OCI-LY1 (cell line): ENCODE results near the gene RALGDS.

Experiments used
- H2AFZ ChIP-seq: fragments of 200-600 bp; sonication (generic), shearing (Covaris generic); 2 replicates; pipeline ENCODE4 v1.6.0; 2014; ENCODE audit warnings: antibody characterized with exemption, mild to moderate bottlenecking, low read length
- H3F3A ChIP-seq: fragments of 200-600 bp; sonication (generic), shearing (Covaris generic); 2 replicates; pipeline ENCODE4 v1.6.0; 2014; ENCODE audit warnings: mild to moderate bottlenecking, antibody characterized with exemption, low read length, moderate library complexity; ENCODE audit not compliant: insufficient read depth
- H3K27ac ChIP-seq: fragments of 200-600 bp; sonication (generic); 2 replicates; pipeline ENCODE4 v1.5.1; 2014; ENCODE audit warnings: low read length, mixed run types, mild to moderate bottlenecking, low read depth; ENCODE audit not compliant: poor library complexity, severe bottlenecking
- H3K27me3 ChIP-seq: fragments of 200-600 bp; sonication (generic); 2 replicates; pipeline ENCODE4 v1.6.0; 2014; ENCODE audit warnings: antibody characterized with exemption, mild to moderate bottlenecking, low read length, moderate library complexity; ENCODE audit not compliant: insufficient read depth
- H3K36me3 ChIP-seq: fragments of 200-600 bp; sonication (generic); 2 replicates; pipeline ENCODE4 v1.6.1; 2014; ENCODE audit warnings: mild to moderate bottlenecking, antibody characterized with exemption, low read length, moderate library complexity, mixed read lengths; ENCODE audit not compliant: insufficient read depth
- H3K4me1 ChIP-seq: fragments of 200-600 bp; sonication (generic); 2 replicates; pipeline ENCODE4 v1.5.1; 2014; ENCODE audit warnings: mild to moderate bottlenecking, low read length, moderate library complexity; ENCODE audit not compliant: insufficient read depth, severe bottlenecking
- H3K4me2 ChIP-seq: fragments of 200-600 bp; sonication (generic), shearing (Covaris generic); 2 replicates; pipeline ENCODE4 v1.6.1; 2014; ENCODE audit warnings: low read length
- H3K4me3 ChIP-seq: fragments of 200-600 bp; sonication (generic); 2 replicates; pipeline ENCODE4 v1.5.1; 2014; ENCODE audit warnings: low read length, low read depth, mild to moderate bottlenecking, mixed read lengths; ENCODE audit not compliant: poor library complexity, severe bottlenecking
- H3K79me2 ChIP-seq: fragments of 200-600 bp; shearing (Covaris generic); 2 replicates; pipeline ENCODE4 v1.6.1; 2016; ENCODE audit warnings: mixed run types, low read length, mixed read lengths; ENCODE audit not compliant: insufficient read depth
- H3K9ac ChIP-seq: fragments of 200-600 bp; sonication (generic), shearing (Covaris generic); 2 replicates; pipeline ENCODE4 v1.6.1; 2014; ENCODE audit warnings: mild to moderate bottlenecking, low read length, mixed read lengths
- H3K9me2 ChIP-seq: fragments of 200-600 bp; sonication (generic), shearing (Covaris generic); 2 replicates; pipeline ENCODE4 v1.6.1; 2014; ENCODE audit warnings: low read depth, mild to moderate bottlenecking, low read length, mixed read lengths
- H3K9me3 ChIP-seq: fragments of 200-600 bp; shearing (Covaris generic); 2 replicates; pipeline ENCODE4 v1.6.1; 2014; ENCODE audit warnings: low read length, mixed read lengths
- H4K20me1 ChIP-seq: fragments of 200-600 bp; sonication (generic), shearing (Covaris generic); 2 replicates; pipeline ENCODE4 v1.6.0; 2016; ENCODE audit warnings: mild to moderate bottlenecking, low read length; ENCODE audit not compliant: insufficient read depth
- EZH2 ChIP-seq: fragments of 200-600 bp; sonication (generic), shearing (Covaris generic); IDR thresholded peaks from 2 replicates; pipeline ENCODE4 v1.8.0; 2017; ENCODE audit warnings: borderline replicate concordance, mixed run types, mild to moderate bottlenecking, antibody characterized with exemption, low read length, moderate library complexity, mixed read lengths
- TF ChIP-seq, protein P1 (sequence below): fragments of 200-600 bp; sonication (generic), shearing (Covaris generic); IDR thresholded peaks from 2 replicates; pipeline ENCODE4 v1.5.1; 2017; ENCODE audit warnings: mild to moderate bottlenecking, antibody characterized with exemption, low read length, moderate library complexity, mixed read lengths

The RALGDS gene

DNA sequence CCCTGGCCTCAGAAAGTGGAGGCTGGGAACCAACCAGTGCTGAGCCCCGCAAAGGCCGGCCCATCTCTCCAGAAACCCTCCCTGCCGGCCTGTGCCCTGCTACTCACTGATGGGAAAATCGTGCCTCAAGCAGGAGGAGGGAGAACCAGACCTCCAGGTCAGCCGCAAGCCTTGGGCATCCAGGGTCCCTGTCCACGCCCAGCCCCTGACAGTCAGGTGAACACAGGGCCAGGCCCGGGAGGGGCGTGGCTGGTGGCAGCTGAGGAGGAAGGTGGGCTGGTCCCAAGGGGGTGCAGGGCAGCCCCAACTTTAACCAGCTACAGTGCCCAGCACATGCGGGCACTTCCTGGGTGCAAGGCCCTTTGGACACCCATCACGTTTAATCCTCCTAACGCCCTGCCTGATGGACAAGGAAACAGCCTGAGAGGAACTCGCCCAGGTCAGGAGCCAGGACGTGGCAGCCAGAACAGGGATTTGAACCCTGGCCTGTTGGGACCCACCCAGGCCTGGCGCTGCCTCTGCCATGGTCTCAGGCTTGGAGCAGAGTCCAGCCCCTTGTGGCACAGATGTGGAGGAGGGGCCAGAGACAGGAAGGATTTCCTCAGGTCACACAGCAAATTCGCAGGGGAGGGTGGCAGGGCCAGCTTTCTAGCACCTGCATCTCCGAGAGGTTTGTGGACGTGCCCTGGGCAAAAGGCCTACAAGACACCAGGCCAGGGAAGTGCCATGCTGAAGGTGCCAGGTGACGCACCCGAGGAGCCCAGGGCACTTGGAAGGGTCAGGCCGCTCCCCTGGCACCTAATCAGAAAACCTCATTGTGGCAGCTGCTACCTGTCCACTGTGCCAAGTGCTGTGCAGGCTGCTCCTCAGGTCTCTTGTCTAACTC is 4.5 kb downstream of the RALGDS start:
- Histone ChIP-seq H3K36me3 (no peaks in the 10 kb centered on the region), H3K9me3 (no peaks in the 10 kb centered on the region), H4K20me1 (no peaks in the 10 kb centered on the region), H3K79me2 (no peaks in the 10 kb centered on the region), H3K4me2 (no peak overlapping the region), H3K27ac (no peak overlapping the region), H3F3A (no peaks in the 10 kb centered on the region), H2AFZ (no peak overlapping the region), H3K9ac (no peak overlapping the region), H3K27me3 (no peaks in the 10 kb centered on the region), H3K4me3 (no peak overlapping the region), H3K9me2 (no peaks in the 10 kb centered on the region), H3K4me1 (peaks cover 9% of the 10 kb centered on the region)
- no peak for TF ChIP-seq EZH2
- TF ChIP-seq, protein P1, sequence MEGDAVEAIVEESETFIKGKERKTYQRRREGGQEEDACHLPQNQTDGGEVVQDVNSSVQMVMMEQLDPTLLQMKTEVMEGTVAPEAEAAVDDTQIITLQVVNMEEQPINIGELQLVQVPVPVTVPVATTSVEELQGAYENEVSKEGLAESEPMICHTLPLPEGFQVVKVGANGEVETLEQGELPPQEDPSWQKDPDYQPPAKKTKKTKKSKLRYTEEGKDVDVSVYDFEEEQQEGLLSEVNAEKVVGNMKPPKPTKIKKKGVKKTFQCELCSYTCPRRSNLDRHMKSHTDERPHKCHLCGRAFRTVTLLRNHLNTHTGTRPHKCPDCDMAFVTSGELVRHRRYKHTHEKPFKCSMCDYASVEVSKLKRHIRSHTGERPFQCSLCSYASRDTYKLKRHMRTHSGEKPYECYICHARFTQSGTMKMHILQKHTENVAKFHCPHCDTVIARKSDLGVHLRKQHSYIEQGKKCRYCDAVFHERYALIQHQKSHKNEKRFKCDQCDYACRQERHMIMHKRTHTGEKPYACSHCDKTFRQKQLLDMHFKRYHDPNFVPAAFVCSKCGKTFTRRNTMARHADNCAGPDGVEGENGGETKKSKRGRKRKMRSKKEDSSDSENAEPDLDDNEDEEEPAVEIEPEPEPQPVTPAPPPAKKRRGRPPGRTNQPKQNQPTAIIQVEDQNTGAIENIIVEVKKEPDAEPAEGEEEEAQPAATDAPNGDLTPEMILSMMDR = no peak

DNA sequence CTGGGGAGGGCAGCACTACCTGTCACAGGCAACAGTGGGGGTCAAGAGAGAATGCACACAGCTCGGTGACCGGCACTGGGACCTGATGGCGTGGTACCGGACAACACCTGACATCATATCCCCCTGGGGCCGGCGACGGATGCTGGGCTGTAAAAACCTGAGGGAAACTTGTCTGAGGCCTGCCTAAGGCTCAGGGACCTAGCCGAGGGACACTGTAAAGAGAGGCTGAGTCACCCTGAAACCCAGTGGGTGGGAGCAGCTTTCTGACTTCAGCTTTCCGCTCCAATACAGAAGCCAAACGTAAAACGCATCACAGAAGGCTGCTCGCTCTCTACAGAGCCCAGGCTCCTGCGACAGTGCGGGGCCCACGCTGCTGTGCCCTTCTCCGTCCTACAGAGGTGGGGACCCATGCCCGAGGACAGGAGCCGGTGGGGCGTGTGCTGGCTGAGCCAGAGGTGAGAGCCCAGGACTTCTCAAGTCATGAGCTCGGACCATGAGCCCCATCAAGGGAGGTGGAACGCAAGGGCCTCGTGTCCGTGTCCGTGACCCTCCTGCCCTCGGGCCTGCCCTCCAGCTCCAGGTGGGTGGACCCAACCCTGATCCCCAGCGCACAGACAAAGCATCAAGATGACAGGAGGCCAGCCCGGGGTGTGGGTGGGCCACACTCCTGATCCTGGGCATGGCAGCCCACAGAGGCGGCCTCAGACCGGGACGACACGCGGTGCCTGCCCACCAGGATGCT is 5.3 kb downstream of the RALGDS start:
- H3K27ac ChIP-seq = no peak overlapping the region
- no peak overlapping the region for H3K4me3 ChIP-seq
- H3K27me3 ChIP-seq = no peaks in the 10 kb centered on the region
- no peaks in the 10 kb centered on the region for H3K36me3 ChIP-seq
- H3K79me2 ChIP-seq = no peaks in the 10 kb centered on the region
- no peaks in the 10 kb centered on the region for H3F3A ChIP-seq
- H3K4me1 ChIP-seq = peaks cover 5% of the 10 kb centered on the region
- H2AFZ ChIP-seq = no peak overlapping the region
- no peaks in the 10 kb centered on the region for H3K9me3 ChIP-seq
- TF ChIP-seq, protein P1 = no peak
- no peak for TF ChIP-seq EZH2
- no peaks in the 10 kb centered on the region for H3K9me2 ChIP-seq
- H4K20me1 ChIP-seq = no peaks in the 10 kb centered on the region
- H3K9ac ChIP-seq = no peak overlapping the region
- no peak overlapping the region for H3K4me2 ChIP-seq

DNA sequence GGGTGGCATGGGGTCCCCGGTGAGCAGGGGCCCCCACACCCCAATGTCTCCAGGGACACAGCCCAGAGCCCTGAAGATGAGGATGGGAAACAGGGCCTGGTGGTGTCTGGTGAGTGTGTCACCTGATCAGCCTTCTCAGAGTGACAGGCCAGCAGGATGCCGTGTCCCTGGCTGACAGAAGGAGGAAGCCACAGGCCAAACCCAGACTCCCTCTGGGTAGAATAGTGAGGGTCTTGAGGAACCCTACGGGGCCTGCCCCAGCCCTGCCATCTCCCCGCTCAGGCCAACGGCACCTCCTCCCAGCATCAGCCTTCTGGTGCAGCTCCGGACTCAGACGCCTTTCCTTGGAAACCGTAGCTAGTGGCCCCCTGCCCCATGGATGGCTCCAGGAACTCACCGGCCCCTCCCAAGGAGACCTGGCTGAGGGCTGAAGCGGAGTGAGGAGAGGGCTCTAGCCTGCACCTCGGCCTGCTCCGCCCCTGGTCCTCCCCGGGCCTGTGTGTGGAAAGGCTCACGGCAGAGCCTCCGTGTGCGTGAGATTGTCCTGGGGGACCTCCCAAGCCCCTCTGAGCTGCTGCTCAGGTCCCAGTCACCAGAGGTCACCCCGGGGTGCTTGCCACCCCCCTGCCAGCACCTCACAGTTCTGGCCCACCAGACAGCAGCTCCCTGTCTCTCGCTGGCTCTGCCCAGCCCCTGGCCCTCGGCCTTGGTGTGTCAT is 6.0 kb downstream of the RALGDS start:
- no peak overlapping the region for H3K27ac ChIP-seq
- no peak overlapping the region for H3K4me3 ChIP-seq
- TF ChIP-seq, protein P1 = no peak
- no peak for TF ChIP-seq EZH2
- H3K9me2 ChIP-seq = no peaks in the 10 kb centered on the region
- H3K4me2 ChIP-seq = no peak overlapping the region
- H2AFZ ChIP-seq = no peak overlapping the region
- no peak overlapping the region for H3K9ac ChIP-seq
- H3K27me3 ChIP-seq = no peaks in the 10 kb centered on the region
- no peaks in the 10 kb centered on the region for H3F3A ChIP-seq
- no peaks in the 10 kb centered on the region for H3K4me1 ChIP-seq
- H4K20me1 ChIP-seq = no peaks in the 10 kb centered on the region
- H3K9me3 ChIP-seq = no peaks in the 10 kb centered on the region
- no peaks in the 10 kb centered on the region; the same call in 1 of the 2 replicates for H3K36me3 ChIP-seq
- H3K79me2 ChIP-seq = no peaks in the 10 kb centered on the region
